ENCODE data around the gene RPL37. TPM values are rescaled to one million over a fixed set of nuclear protein-coding genes. Genes with fewer than 3 reads are reported as not detected.

The RPL37 gene
- total and polyA plus RNA-seq, 8 donors, result 544 to 1,157 (median 813) TPM

GRCh38 chr5:40778133-40778532 is 56.9 kb downstream of the RPL37 start:
- WGBS, 2 donors, result 94 to 97% methylated on average over 1 of the region's 1 CpG
- peaks cover 0 to 33% (median 5%) of the 10 kb centered on the region in 3 donors for H3K4me1 ChIP-seq
- H3K27ac ChIP-seq, result no peak overlapping the region
- no peak for ATAC-seq
- no peak for FAIRE-seq
- no peaks in the 10 kb centered on the region for H3K36me3 ChIP-seq
- no peaks in the 10 kb centered on the region for H3K27me3 ChIP-seq
- TF ChIP-seq CTCF (IDR thresholded peaks at IDR 0.05), result no peak
- H3K4me3 ChIP-seq, result no peak overlapping the region
- no peak for DNase-seq
- no peaks in the 10 kb centered on the region for H3K9me3 ChIP-seq
- intact Hi-C loops (cut with DNase I), result no loop called here

- WGBS, 2 donors, result 91 to 95% methylated on average over 1 of the region's 1 CpG
- Histone ChIP-seq H3K9me3 (no peaks in the 10 kb centered on the region), H3K27me3 (no peaks in the 10 kb centered on the region), H3K27ac (peak overlapping the region in 2 of 4 donors; percentile 50 to 68), H3K4me1 (peaks cover 0 to 22% (median 0%) of the 10 kb centered on the region in 3 donors), H3K4me3 (no peak overlapping the region), H3K36me3 (no peaks in the 10 kb centered on the region)
- no peak for DNase-seq
- TF ChIP-seq CTCF (IDR thresholded peaks at IDR 0.05), result no peak
- ATAC-seq, result no peak
- intact Hi-C loops (cut with DNase I), result no loop called here
- FAIRE-seq, result no peak
Measured at GRCh38 chr5:40776658-40776977, 58.4 kb downstream of the RPL37 start.

- FAIRE-seq, result no peak
- no peaks in the 10 kb centered on the region for H3K27me3 ChIP-seq
- no peak for TF ChIP-seq CTCF (IDR thresholded peaks at IDR 0.05)
- WGBS, 2 donors, result 67 to 73% methylated on average over 6 of the region's 6 CpGs
- peak in 3 of 4 donors; percentile 10 to 24 (median 15) for ATAC-seq
- H3K36me3 ChIP-seq, result peaks cover 0 to 5% (median 0%) of the 10 kb centered on the region in 3 donors
- no peak for DNase-seq
- H3K9me3 ChIP-seq, result no peaks in the 10 kb centered on the region
- no peak overlapping the region for H3K4me3 ChIP-seq
- peak overlapping the region in 2 of 4 donors; percentile 50 to 68 for H3K27ac ChIP-seq
- intact Hi-C loops (cut with DNase I), result no loop called here
- peaks cover 0 to 22% (median 0%) of the 10 kb centered on the region in 3 donors for H3K4me1 ChIP-seq
Measured at GRCh38 chr5:40775846-40776657, 59.0 kb downstream of the RPL37 start.

Other genes with a start within 250 kb of the RPL37 start
- gene PTGER4, start 155.3 kb downstream of the RPL37 start, total RNA-seq, result 10 to 100 TPM in 3 of 6 donors, 1 to 10 TPM in 3; 8.6 to 38.0 (median 13.3) TPM
- gene PTGER4, start 155.3 kb downstream of the RPL37 start, polyA plus RNA-seq, result 10 to 100 TPM in 1 of 2 donors, 1 to 10 TPM in 1; 4.7 to 12.1 TPM
- gene TTC33, start 79.3 kb downstream of the RPL37 start, total RNA-seq, result 1 to 10 TPM; 4.3 to 8.7 (median 6.0) TPM
- gene TTC33, start 79.3 kb downstream of the RPL37 start, polyA plus RNA-seq, result 1 to 10 TPM; 3.0 to 5.9 TPM
- 10 to 100 TPM; 23.7 to 42.9 (median 31.6) TPM for gene PRKAA1, start 36.8 kb downstream of the RPL37 start, total RNA-seq
- gene PRKAA1, start 36.8 kb downstream of the RPL37 start, polyA plus RNA-seq, result 10 to 100 TPM; 17.5 to 30.9 TPM
- 1 to 10 TPM; 1.7 to 8.0 (median 3.1) TPM for gene CARD6, start 6.1 kb upstream of the RPL37 start, total RNA-seq
- gene CARD6, start 6.1 kb upstream of the RPL37 start, polyA plus RNA-seq, result 1 to 10 TPM; 1.9 to 2.5 TPM
- 100 to 1,000 TPM in 2 of 6 donors, 10 to 100 TPM in 4; 35.6 to 215 (median 72.4) TPM for gene C7, start 74.3 kb upstream of the RPL37 start, total RNA-seq
- 10 to 100 TPM; 29.8 to 36.0 TPM for gene C7, start 74.3 kb upstream of the RPL37 start, polyA plus RNA-seq
- under 1 TPM in 1 of 6 donors, not detected in 5; 0.03 TPM for gene MROH2B, start 236.1 kb upstream of the RPL37 start, total RNA-seq
- gene MROH2B, start 236.1 kb upstream of the RPL37 start, polyA plus RNA-seq, result not detected

All from pancreas (tissue), 10 donors.